Measurements from ENCODE around the gene C13orf42.

C13orf42 gene

DNA sequence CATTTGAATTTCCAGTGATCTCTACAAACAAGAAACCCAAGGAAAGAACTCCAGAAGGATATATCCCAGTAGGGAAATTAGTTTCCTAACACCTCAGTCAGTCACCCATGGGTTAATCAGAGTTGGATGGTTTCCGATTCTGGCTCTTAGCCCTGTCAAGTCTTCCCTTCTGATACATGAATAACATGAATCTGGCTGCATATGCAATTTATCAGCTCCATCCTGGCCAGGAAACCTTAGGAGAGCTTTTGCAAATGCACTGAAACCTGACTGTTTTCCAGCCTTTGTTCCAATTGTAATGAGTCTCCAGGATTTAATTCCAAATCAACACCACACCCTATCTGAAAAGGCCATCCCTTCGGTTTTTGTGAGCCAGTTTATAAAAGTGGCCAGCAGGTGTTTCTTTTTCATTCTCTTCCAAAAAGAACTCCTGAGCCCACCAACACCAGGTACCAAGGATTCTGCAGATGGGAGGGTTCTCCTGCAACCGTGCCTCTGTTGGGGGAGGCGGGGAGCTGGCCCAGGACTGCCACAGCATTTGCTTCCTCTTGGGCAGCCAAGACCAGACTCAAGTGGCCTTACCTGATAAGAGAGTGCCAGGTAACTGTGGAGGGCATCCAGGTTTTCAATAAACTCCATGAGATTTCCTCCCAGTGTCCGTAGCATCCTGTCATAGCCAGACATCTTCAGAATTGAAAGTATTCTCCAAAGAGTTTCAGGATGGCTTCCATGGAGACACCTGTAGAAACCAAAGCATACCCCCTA is 77.5 kb downstream of the C13orf42 start:
- DNase-seq (ENCODE audit: low spot score): no peak

DNA sequence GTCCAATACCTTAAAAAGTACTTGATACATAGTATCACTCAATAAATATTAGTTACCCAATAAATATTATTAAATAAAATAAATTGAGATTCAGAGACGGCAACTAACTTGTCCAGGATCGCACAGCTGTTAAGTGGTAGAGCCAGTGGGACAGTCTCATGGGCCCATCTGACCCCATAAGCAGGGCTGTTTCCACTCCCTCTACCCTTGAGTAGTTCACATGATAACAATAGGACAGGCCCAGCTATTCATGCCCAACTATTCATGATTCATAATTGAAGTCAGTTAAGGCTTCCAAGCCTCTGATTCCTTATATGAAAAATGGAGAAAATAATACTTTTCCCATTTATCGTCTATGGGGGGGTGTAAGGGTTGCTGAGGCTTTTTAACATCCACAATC is 78.2 kb downstream of the C13orf42 start:
- no peak for DNase-seq (ENCODE audit: low spot score)
